ENCODE data around the gene CEP152. TPM values are rescaled to one million over a fixed set of nuclear protein-coding genes. Genes with fewer than 3 reads are reported as not detected.

Gene CEP152
- total RNA-seq, 4 donors from 2014 or later: 4.0 to 7.1 (median 6.3) TPM

DNA sequence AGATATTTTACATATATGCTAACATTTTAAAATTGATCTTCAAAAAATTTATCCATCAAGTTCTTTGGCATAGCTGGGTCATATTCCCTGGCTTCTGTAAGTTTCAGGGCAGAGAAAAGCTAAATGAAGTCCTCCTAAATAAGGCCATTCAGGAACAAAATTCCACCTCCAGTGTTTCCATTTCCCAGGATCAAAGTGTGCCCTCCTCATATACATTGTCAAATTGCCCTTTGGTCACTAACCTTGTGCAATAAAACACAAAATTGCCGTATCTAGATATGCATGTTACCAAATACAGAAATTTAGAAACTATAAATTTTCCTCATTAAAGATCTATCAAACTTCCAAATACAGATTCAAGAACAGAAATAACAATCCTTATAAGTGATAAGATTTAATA lies 10.6 kb downstream of the CEP152 start:
- Histone ChIP-seq H3K36me3 (no peaks in the 10 kb centered on the region), H3K27ac (no peak overlapping the region), H3K9me3 (no peaks in the 10 kb centered on the region), H3K27me3 (no peaks in the 10 kb centered on the region), H3K4me3 (no peak overlapping the region), H3K4me1 (no peaks in the 10 kb centered on the region)
- no peak for TF ChIP-seq EP300 (IDR thresholded peaks at IDR 0.05)
- DNase-seq (ENCODE audit: low spot score in 2 of 2): no peak
- 93% methylated on average over 1 of the region's 1 CpG for WGBS

DNA sequence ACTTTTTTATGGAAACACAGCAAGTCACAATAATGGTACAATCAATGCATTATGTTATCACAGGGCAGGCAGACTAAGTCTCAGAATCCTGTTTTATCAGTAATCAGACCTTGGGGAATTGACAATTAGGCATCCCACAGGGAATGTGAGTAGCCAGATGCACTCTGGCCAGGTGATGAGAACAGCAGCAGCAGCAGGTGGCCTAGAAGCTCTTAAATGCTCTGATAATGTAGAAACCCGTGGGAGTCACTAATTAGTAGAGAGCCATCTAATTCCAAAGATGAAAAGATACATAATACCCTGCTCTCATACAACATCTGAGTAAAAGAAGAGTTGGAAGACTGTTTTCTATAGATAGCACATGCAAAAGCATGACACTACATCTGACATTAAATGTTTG lies 12.6 kb downstream of the CEP152 start:
- no peaks in the 10 kb centered on the region for H3K36me3 ChIP-seq
- H3K27ac ChIP-seq: no peak overlapping the region
- no peaks in the 10 kb centered on the region for H3K4me1 ChIP-seq
- WGBS: 70% methylated on average over 1 of the region's 1 CpG
- TF ChIP-seq POLR2AphosphoS5 (IDR thresholded peaks at IDR 0.05): no peak
- TF ChIP-seq, protein P1, sequence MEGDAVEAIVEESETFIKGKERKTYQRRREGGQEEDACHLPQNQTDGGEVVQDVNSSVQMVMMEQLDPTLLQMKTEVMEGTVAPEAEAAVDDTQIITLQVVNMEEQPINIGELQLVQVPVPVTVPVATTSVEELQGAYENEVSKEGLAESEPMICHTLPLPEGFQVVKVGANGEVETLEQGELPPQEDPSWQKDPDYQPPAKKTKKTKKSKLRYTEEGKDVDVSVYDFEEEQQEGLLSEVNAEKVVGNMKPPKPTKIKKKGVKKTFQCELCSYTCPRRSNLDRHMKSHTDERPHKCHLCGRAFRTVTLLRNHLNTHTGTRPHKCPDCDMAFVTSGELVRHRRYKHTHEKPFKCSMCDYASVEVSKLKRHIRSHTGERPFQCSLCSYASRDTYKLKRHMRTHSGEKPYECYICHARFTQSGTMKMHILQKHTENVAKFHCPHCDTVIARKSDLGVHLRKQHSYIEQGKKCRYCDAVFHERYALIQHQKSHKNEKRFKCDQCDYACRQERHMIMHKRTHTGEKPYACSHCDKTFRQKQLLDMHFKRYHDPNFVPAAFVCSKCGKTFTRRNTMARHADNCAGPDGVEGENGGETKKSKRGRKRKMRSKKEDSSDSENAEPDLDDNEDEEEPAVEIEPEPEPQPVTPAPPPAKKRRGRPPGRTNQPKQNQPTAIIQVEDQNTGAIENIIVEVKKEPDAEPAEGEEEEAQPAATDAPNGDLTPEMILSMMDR (IDR thresholded peaks at IDR 0.05): no peak
- TF ChIP-seq EP300 (IDR thresholded peaks at IDR 0.05): no peak
- TF ChIP-seq POLR2A (IDR thresholded peaks at IDR 0.05): no peak
- DNase-seq (ENCODE audit: low spot score in 2 of 2): no peak
- H3K27me3 ChIP-seq: no peaks in the 10 kb centered on the region
- no peaks in the 10 kb centered on the region for H3K9me3 ChIP-seq
- H3K4me3 ChIP-seq: no peak overlapping the region

DNA sequence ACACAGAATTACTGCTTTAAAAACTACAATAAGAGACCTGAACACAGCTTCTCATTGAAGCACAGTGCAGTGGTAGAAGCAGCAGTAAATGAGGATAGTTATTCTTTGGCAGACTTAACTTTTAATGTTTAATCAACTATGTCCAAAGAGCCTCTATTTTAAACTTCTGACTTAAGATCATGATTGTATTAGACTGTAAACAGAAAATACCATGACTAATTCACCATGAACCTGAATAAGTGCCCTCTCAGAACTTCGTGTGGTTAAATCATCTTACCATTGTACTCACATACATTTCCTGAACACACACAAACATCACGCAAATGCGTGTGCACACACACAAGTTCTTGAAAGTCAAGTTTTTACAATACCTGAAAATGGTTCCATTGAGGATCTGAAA lies 13.9 kb downstream of the CEP152 start:
- WGBS: 81% methylated on average over 3 of the region's 3 CpGs
- no peak for DNase-seq (ENCODE audit: low spot score in 2 of 2)
- Histone ChIP-seq H3K4me1 (no peaks in the 10 kb centered on the region), H3K9me3 (no peaks in the 10 kb centered on the region), H3K27me3 (no peaks in the 10 kb centered on the region), H3K4me3 (no peak overlapping the region), H3K36me3 (no peaks in the 10 kb centered on the region), H3K27ac (no peak overlapping the region)
- TF ChIP-seq EP300 (IDR thresholded peaks at IDR 0.05) (no peak), POLR2AphosphoS5 (IDR thresholded peaks at IDR 0.05) (no peak), POLR2A (IDR thresholded peaks at IDR 0.05) (no peak)
- TF ChIP-seq, protein P1 (IDR thresholded peaks at IDR 0.05): no peak

DNA sequence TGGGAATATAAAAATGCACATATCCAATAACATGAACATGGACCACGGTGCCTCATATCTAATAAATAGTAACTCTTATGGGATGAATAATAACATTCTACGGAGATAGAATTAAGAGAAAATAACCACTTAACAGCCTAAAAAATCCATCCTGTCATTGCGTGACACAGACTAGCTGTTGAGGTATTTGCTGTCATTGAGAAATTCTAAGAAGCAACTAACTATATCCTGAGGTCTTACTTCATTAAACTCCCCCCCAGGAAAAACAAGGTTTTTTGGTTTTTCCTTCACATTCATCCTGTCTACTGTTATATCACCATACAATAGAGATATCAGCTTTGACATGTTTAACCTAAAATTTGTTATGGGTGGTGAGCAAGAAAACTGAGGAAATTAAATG lies 14.3 kb downstream of the CEP152 start:
- Histone ChIP-seq H3K9me3 (no peaks in the 10 kb centered on the region), H3K27me3 (no peaks in the 10 kb centered on the region), H3K4me3 (no peak overlapping the region), H3K27ac (no peak overlapping the region), H3K36me3 (no peaks in the 10 kb centered on the region), H3K4me1 (no peaks in the 10 kb centered on the region)
- TF ChIP-seq POLR2AphosphoS5 (IDR thresholded peaks at IDR 0.05): no peak
- TF ChIP-seq EP300 (IDR thresholded peaks at IDR 0.05): no peak
- TF ChIP-seq, protein P1 (IDR thresholded peaks at IDR 0.05): no peak
- TF ChIP-seq POLR2A (IDR thresholded peaks at IDR 0.05): no peak
- 92% methylated on average over 3 of the region's 3 CpGs for WGBS
- no peak for DNase-seq (ENCODE audit: low spot score in 2 of 2)

DNA sequence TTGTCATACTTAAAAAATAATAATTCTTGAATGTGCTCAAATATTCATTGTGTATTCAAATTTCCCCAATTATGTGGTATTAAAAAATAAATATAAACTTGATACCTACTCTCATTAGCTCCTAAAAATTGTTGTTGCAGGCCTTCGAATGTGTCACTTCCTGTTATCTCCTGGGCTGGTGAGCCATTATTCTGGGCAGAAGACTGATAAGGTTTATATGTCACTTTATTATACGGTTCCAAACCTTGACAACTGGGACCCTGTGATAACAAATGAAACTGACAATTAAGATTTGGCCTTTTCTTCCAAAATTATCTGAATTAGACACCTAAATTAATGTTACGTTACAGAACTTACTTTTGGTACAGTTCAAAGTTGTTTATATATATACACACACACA lies 15.0 kb downstream of the CEP152 start:
- no peaks in the 10 kb centered on the region for H3K27me3 ChIP-seq
- 89% methylated on average over 3 of the region's 3 CpGs for WGBS
- TF ChIP-seq, protein P1 (IDR thresholded peaks at IDR 0.05): no peak
- TF ChIP-seq POLR2A (IDR thresholded peaks at IDR 0.05) (no peak), EP300 (IDR thresholded peaks at IDR 0.05) (no peak), POLR2AphosphoS5 (IDR thresholded peaks at IDR 0.05) (no peak)
- no peak overlapping the region for H3K27ac ChIP-seq
- H3K36me3 ChIP-seq: no peaks in the 10 kb centered on the region
- no peak for DNase-seq (ENCODE audit: low spot score in 2 of 2)
- H3K4me3 ChIP-seq: no peak overlapping the region
- H3K9me3 ChIP-seq: no peaks in the 10 kb centered on the region
- no peaks in the 10 kb centered on the region for H3K4me1 ChIP-seq

DNA sequence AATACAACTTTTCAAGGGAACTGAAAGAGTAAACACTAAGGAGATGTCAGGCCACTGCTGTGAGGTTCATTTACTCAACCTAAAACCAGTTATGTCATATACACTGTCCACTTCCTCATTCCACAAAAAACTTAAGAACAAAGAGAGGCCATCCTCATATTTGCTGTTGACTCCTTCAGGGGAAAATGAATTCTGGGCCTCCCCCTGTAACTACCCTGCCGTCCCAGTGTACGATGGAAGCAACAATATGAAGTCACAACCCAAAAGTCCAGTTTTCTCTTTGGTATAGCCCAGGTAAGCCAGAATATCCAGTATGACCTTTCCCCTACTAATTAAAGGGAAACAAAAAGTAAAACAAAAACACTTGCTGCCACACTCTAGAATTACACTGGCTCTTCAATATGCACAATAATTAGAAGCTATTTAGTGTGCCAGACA lies 16.2 kb downstream of the CEP152 start:
- Histone ChIP-seq H3K9me3 (no peaks in the 10 kb centered on the region), H3K4me1 (no peaks in the 10 kb centered on the region), H3K4me3 (no peak overlapping the region), H3K36me3 (no peaks in the 10 kb centered on the region), H3K27ac (no peak overlapping the region), H3K27me3 (no peaks in the 10 kb centered on the region)
- no peak for DNase-seq (ENCODE audit: low spot score in 2 of 2)
- WGBS: 74% methylated on average over 2 of the region's 2 CpGs
- TF ChIP-seq EP300 (IDR thresholded peaks at IDR 0.05): no peak
- TF ChIP-seq POLR2AphosphoS5 (IDR thresholded peaks at IDR 0.05): no peak
- TF ChIP-seq, protein P1 (IDR thresholded peaks at IDR 0.05): no peak
- no peak for TF ChIP-seq POLR2A (IDR thresholded peaks at IDR 0.05)

All from suprapubic skin (tissue), 4 donors.